ENCODE data around the gene ZNF830.
"Not testable (repeated sequence)": the region's sequence is repeated elsewhere in the genome, so short reads cannot be mapped to it uniquely, and the experiment has no call there.

Gene ZNF830

DNA sequence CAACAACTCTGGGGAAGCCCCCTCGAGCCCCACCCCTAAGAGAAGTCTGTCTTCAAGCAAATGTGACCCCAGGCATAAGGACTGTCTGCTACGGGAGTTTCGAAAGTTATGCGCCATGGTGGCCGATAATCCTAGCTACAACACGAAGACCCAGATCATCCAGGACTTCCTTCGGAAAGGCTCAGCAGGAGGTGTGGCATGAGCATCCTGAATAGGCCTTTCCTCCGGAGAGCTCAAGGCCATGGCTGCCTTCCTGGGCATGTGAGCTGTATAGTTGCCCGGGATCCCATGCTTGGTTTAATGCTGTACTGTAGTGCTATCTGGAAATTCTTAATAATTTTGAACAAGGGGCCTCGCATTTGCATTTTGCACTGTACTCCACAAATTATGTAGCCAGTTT, 28.1 kb downstream of the ZNF830 start:
- H3K4me3 ChIP-seq (ENCODE audit: low read depth, low read length) = no peak overlapping the region
- DNase-seq (ENCODE audit: low read depth) = no peak

DNA sequence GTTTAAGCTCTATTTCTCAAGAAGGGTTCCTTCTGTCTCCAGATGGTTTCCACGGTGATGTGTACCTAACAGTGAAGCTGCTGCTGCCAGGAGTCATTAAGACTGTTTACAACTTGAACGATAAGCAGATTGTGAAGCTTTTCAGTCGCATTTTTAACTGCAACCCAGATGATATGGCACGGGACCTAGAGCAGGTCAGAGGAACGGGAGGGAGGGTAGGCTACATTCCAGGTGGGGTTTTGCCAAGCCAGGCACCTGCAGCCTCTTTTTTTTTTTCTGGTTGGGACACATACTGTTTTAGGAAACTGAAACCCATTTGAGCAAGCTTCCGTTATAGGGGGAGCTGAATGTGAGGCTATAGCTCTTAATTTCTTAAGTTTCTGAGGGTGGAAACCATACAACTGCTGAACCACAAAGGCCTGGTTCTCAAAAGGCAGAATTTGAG, 29.6 kb downstream of the ZNF830 start:
- no peak overlapping the region for H3K4me3 ChIP-seq (ENCODE audit: low read depth, low read length)
- no peak for DNase-seq (ENCODE audit: low read depth)

DNA sequence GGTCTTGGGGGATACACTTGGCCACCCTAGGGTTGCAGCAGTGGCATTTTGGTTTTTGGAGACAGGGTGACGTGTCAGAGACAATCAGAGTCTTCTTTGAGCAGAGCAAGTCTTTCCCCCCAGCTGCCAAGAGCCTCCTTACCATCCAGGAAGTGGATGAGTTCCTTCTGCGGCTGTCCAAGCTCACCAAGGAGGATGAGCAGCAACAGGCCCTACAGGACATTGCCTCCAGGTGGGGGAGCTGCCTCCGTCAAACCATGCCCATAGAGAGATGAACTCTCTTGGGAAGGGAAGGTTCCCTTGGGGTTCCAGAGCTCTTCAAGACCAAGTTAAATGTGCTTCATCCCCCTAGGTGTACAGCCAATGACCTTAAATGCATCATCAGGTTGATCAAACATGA, 30.3 kb downstream of the ZNF830 start:
- H3K4me3 ChIP-seq (ENCODE audit: low read depth, low read length) = no peak overlapping the region
- DNase-seq (ENCODE audit: low read depth) = no peak

DNA sequence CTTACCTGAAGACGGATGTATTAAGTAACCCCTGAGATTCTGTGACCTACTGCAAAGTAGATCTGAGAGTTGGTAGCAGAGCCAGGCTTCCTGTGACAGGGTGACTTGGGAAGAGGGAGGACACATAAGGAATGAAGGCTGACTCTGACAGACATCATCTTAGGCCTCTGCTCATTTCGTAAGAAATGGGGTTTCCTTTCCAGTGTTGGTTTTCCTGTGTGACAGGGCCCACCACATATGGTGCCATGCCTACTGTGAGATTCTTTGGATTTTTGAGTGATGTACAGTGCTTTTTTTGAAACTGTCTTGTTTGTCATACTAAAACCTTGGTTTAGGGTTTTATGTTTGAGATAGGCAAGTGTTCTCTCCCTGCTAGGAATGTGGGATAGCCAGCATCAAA, 31.7 kb downstream of the ZNF830 start:
- no peak overlapping the region for H3K4me3 ChIP-seq (ENCODE audit: low read depth, low read length)
- DNase-seq (ENCODE audit: low read depth) = no peak

DNA sequence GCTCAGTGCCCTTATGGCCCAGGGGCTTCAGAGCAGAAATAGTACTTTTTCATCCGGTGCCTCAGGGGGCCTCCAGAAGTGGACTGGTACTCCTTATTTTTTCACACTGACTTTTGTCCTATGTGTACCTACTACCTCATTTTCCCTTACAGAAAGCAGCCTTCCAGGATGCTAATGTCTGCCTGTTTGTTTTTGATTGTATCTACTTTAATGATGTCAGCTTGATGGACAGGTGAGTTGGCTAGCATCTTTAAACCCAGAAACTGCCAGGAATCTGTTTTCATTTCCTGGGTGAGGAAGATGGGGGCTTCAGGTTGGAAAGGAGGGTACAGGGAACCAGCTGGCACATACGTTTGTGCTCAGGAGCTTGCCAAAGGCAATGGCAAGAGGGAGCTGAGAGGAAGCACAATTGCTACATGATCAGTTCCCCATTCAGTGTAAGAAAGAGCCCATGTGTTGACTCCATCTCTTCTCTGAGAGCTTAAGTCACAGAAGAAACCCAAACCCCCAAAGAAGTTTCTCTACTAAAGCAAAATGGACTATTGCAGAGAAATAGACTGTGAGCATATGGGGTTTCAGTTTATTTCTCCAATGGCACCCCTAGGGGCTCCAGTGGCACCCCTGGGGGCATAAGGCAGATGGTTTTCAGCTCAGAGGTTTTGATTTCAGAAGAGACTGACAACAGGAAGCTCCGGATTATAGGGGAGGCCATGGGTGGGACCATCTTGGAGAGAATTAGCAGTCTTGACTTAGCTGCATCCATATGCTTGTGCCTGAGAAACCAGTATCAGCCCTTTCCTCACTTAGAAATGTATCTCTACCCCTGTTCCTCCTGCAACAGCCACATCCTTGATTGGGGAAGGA, 35.3 kb downstream of the ZNF830 start:
- no peak for DNase-seq (ENCODE audit: low read depth)
- no peak overlapping the region for H3K4me3 ChIP-seq (ENCODE audit: low read depth, low read length)

DNA sequence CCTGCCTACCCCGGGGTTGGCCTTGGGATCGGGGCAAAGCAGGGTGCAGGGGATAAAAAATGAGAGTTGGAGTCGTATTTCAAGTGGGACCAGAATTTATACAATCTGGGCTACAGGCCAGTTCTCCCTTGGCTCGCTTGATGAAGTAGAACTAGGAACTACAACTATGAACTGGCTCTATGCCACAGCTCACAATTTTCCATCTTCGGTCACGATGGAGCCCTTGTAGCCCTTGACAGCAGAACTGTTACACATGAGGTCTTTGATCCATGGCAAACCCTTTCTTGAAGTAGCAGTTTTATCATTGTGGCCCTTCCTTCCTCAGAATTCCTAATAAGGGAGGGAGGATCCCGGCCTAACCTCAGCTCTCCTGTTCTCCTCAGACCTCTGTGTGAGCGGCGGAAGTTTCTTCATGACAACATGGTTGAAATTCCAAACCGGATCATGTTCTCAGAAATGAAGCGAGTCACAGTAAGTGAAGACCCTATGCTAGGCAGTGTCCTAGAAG, 36.1 kb downstream of the ZNF830 start:
- DNase-seq (ENCODE audit: low read depth) = peak; percentile 68
- no peak overlapping the region for H3K4me3 ChIP-seq (ENCODE audit: low read depth, low read length)

DNA sequence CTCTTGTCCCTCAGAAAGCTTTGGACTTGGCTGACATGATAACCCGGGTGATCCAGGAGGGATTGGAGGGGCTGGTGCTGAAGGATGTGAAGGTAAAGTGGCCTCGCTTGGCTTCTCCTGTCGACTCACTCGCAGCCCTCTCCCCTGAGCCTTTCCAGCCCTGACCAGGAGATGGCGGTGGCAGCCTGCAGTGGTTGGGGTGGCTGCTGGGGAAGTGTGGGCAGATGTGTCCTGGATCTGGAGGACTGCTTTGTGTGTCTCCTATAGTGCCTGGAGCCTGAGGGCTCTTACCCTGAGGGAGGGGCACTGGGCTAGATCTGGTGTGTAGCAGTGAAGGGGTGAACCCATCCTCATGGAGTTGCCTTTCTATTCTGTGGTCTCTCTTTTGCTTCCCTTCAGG, 36.9 kb downstream of the ZNF830 start:
- H3K4me3 ChIP-seq (ENCODE audit: low read depth, low read length) = no peak overlapping the region
- DNase-seq (ENCODE audit: low read depth) = peak; percentile 32

DNA sequence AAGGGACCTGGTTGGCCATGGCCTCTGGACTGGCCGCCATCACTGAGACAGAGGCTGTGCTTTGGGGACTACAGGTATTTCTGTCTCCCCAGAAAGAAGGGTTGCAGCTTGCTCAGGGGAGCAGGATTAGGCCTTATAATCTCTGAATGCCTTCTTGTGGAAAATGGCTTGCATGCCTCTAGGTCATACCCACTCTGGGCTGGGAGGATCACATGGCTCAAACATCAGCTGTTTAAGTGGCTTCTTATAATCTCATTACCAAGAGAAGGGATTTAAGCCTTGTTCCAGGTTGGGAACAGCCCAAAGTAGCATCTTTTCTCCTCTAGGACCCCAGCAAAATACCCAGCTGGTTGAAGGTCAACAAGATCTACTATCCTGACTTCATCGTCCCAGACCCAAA, 38.1 kb downstream of the ZNF830 start:
- no peak for DNase-seq (ENCODE audit: low read depth)
- H3K4me3 ChIP-seq (ENCODE audit: low read depth, low read length) = no peak overlapping the region

DNA sequence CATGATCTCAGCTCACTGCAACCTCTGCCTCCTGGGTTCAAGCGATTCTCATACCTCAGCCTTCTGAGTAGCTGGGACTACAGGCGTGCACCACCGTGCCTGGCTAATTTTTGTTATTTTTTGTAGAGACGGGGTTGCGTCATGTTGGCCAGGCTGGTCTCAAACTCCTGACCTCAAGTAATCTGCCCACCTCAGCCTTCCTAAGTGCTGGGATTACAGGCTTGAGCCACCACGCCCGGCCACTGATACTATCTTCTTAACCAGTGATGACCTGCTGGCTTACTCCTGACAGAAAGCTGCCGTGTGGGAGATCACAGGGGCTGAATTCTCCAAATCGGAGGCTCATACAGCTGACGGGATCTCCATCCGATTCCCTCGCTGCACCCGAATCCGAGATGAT, 39.6 kb downstream of the ZNF830 start:
- not testable (repeated sequence) for H3K4me3 ChIP-seq (ENCODE audit: low read depth, low read length)

DNA sequence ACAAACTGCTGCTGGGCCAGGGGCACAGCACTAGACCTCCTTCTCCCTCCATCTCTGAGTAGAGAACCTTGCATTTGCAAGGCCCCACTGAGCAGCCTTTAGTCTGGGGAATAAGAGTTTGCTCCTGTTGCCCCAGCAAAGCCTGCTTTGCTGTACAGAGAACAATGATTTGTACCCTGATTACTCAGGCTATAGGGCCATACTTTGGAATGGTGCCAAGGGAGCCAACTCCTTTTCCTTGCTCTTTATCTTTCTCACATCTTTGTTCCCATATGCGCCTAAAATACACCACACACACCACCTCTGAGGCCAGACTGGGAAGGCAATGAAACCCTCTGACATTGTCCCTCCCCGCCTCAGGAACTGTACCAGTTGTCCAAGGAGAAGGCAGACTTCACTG, 40.2 kb downstream of the ZNF830 start:
- DNase-seq (ENCODE audit: low read depth) = no peak
- no peak overlapping the region for H3K4me3 ChIP-seq (ENCODE audit: low read depth, low read length)

More for the DNA sequence above, 39.6 kb downstream of the ZNF830 start:
- not testable (repeated sequence) for DNase-seq (ENCODE audit: low read depth)

DNA sequence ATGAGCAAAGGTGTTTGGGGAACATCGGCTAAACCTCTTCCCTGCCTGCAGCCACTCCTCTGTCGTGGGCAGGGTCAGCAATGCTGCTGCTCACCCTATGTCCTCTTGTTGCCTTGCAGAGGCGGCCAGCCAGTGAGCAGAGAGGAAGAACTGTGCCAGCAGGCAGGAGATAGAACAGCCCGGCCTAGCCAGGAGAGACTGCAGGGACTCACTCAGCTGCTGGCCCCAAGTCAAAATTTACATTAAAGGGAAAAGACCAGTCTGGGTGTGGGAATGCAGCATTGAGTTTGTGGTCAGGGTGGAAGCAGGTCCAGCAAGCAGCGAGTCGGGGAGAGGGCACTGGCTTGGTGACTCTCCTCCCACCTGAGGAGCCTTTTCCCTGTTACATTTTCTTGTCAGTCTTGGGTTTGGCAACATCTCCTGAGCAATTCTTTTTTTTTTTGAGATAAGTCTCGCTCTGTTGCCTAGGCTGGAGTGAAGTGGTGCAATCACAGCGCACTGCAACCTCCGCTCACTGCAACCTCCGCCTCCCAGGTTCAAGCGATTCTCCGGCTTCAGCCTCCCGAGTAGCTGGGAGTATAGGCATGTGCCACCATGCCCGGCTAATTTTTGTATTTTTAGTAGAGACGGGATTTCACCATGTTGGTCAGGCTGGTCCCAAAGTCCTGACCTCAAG, 41.7 kb downstream of the ZNF830 start:
- no peak overlapping the region for H3K4me3 ChIP-seq (ENCODE audit: low read depth, low read length)
- no peak for DNase-seq (ENCODE audit: low read depth)

DNA sequence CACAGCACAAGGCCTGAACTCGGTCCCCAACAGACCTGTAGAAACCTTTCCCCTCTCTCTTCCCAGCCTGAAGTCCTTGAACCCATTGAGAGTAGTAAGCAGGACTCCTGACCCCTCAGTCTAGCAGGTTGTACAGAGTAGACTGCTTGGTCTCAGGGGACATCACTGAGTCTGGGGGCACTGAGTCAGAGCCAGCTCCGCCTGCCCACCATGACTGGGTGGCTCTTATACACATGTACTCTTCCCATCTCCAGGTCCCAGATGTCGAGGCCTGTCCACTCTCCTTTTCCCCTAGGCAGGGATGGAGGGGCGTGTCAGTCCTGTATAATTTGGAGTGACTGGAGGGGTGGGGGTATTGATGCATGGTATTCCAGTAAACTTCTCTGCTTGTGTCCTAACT, 42.4 kb downstream of the ZNF830 start:
- H3K4me3 ChIP-seq (ENCODE audit: low read depth, low read length) = no peak overlapping the region
- no peak for DNase-seq (ENCODE audit: low read depth)

DNA sequence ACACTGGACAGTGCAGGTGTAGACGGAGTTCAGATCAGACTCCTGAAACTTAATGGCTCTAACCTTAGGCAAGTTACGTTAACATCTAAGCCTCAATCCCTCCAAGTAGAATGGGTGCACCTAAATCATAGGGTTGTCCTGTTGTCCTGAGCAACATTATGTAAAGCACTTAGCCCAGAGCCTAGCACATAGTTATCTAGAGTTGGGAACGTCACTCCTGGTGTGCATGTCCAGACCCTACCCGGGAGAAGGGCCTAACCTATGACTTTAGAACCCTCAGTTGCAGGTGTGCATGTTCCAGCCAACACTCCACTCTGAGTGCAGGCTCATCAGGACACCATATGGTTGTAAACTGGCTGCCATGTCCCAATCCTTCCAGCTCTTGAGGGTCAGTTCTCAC, 45.0 kb downstream of the ZNF830 start:
- H3K4me3 ChIP-seq (ENCODE audit: low read depth, low read length) = no peak overlapping the region
- no peak for DNase-seq (ENCODE audit: low read depth)

DNA sequence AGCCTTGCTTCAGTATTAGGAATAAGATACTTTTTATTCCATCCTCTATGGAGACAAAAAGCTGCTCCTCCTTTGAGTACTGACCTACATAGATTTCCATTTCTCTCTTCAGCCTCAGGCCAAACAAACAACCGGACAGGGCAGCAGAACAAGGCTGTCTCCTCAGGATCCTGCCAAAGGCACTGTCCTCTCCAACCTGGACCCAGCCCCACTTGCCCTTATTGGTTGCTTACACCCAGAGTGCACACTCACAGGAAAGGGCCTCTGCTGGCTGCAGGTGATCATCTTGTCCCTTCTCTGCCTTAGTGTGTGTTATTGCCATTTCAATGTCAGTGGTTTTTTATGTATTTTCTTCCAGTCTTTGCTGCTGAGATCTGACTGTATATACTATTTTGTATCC, 45.6 kb downstream of the ZNF830 start:
- DNase-seq (ENCODE audit: low read depth) = no peak
- H3K4me3 ChIP-seq (ENCODE audit: low read depth, low read length) = no peak overlapping the region

DNA sequence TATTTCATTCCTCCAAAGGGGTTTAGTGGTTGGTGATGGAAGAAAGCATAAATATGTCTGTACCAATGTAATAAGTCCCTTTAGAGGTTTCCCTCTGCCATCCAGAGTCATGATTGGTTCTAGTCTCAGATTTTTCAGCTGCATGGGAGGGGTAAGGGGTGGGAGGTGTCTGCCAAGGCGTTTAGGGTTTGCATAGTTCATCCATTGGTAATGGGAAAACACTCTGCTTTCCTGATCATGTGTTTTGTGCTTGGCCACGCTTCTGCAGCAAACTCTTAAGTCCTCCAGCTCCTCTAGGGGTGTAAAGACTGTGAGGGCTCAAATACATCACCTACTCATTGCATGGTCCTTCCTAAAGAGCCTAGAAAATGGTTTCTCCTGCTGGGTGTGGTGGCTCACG, 48.8 kb downstream of the ZNF830 start:
- DNase-seq (ENCODE audit: low read depth) = no peak
- H3K4me3 ChIP-seq (ENCODE audit: low read depth, low read length) = no peak overlapping the region

DNA sequence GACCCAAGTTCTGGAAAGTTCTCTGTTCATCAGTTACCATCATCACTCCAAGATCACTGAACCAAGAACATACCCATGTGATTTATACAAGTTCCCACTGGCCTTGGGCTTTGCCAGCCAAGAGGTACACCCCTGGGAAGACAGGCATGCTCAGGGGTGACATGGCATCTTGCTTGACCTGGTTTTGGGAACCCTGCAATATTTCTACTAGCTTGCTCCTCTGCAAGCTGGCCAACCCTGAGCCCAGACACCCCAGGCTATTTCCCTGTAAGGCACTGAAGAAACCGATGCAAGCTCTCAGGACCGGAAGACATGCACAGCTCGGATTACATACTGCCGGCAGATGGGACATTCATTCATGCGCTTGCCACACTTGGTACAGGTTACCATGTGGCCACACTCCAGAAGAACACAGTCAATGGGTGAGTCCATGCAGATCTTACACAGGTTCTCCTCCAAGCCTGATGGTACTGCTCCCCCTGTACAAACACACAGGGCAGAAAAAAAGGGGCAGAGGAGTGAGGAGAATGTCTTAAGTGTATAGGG, 50.4 kb downstream of the ZNF830 start:
- DNase-seq (ENCODE audit: low read depth) = no peak
- H3K4me3 ChIP-seq (ENCODE audit: low read depth, low read length) = no peak overlapping the region

All from skeletal muscle cell (primary cell).